HepG2 (cell line): ENCODE measurements around the gene CEP135. TPM values are rescaled to one million over a fixed set of nuclear protein-coding genes. Genes with fewer than 3 reads are reported as not detected.
A peak's percentile ranks its signal among the peaks of the same experiment; 100 is the strongest.

Experiments
- ADNP ChIP-seq: sonication (generic); formaldehyde crosslinking; IDR thresholded peaks from 2 replicates; pipeline ENCODE4 v1.4.0; 2020; ENCODE audit warnings: missing genetic modification reagents
- KDM1A ChIP-seq: IDR thresholded peaks from 2 replicates; pipeline ENCODE4 v1.6.1; 2016; ENCODE audit warnings: missing compliant biosample characterization
- KLF15 ChIP-seq: sonication (generic); formaldehyde crosslinking; IDR thresholded peaks from 2 replicates; pipeline ENCODE4 v1.8.1; 2023; ENCODE audit warnings: borderline replicate concordance, mild to moderate bottlenecking, inconsistent platforms, missing genetic modification reagents, mixed read lengths
- MAFF ChIP-seq: IDR thresholded peaks from 2 replicates; pipeline ENCODE4 v1.6.1; 2011; ENCODE audit warnings: low read depth, low read length, improper control_type of control experiment
- PHF8 ChIP-seq: sonication (generic); formaldehyde crosslinking; IDR thresholded peaks from 2 replicates; pipeline ENCODE4 v1.5.0; 2020; ENCODE audit warnings: missing genetic modification reagents
- PTBP1 ChIP-seq: fragments of 200-400 bp; formaldehyde crosslinking; IDR thresholded peaks from 2 replicates; pipeline ENCODE4 v1.6.1; 2018; ENCODE audit warnings: low read length, low read depth; ENCODE audit not compliant: poor library complexity, severe bottlenecking
- RBM39 ChIP-seq: fragments of 200-400 bp; formaldehyde crosslinking; IDR thresholded peaks from one replicate; pipeline ENCODE4 v1.6.1; 2018; ENCODE audit warnings: antibody characterized with exemption, mild to moderate bottlenecking, low read depth, low read length; ENCODE audit not compliant: poor library complexity, severe bottlenecking
- TAF1 ChIP-seq: sonication (generic); formaldehyde crosslinking; IDR thresholded peaks from 2 replicates; pipeline ENCODE4 v1.4.0; 2020; ENCODE audit warnings: missing genetic modification reagents
- TBX2 ChIP-seq: sonication (generic); formaldehyde crosslinking; IDR thresholded peaks from 2 replicates; pipeline ENCODE4 v1.5.0; 2020; ENCODE audit warnings: missing genetic modification reagents, mild to moderate bottlenecking, borderline replicate concordance
- THAP11 ChIP-seq: IDR thresholded peaks from 2 replicates; pipeline ENCODE4 v1.6.1; 2016; ENCODE audit warnings: missing biosample characterization, missing genetic modification reagents
- ZEB1 ChIP-seq: IDR thresholded peaks from 2 replicates; pipeline ENCODE4 v1.6.1; 2012; ENCODE audit warnings: mild to moderate bottlenecking, low read depth, inconsistent platforms; ENCODE audit not compliant: insufficient replicate concordance
- ZNF234 ChIP-seq: sonication (generic); formaldehyde crosslinking; conservative IDR thresholded peaks from 2 replicates; pipeline ENCODE4 v1.5.1; 2020; ENCODE audit warnings: mild to moderate bottlenecking, missing genetic modification reagents
- ZNF263 ChIP-seq: sonication (generic); formaldehyde crosslinking; IDR thresholded peaks from 2 replicates; pipeline ENCODE4 v1.4.0; 2020; ENCODE audit warnings: missing genetic modification reagents
- ZNF432 ChIP-seq: sonication (generic); formaldehyde crosslinking; IDR thresholded peaks from 2 replicates; pipeline ENCODE4 v1.5.0; 2020; ENCODE audit warnings: missing genetic modification reagents, mild to moderate bottlenecking, borderline replicate concordance
- ZNF546 ChIP-seq: sonication (generic); formaldehyde crosslinking; conservative IDR thresholded peaks from 2 replicates; pipeline ENCODE4 v1.8.1; 2023; ENCODE audit warnings: mild to moderate bottlenecking, missing genetic modification reagents
- ZNF547 ChIP-seq: sonication (generic); formaldehyde crosslinking; IDR thresholded peaks from 2 replicates; pipeline ENCODE4 v1.5.1; 2020; ENCODE audit warnings: mild to moderate bottlenecking, missing genetic modification reagents
- ZNF562 ChIP-seq: sonication (generic); formaldehyde crosslinking; IDR thresholded peaks from 2 replicates; pipeline ENCODE4 v1.8.0; 2022; ENCODE audit warnings: missing genetic modification reagents, borderline replicate concordance
- ZNF570 ChIP-seq: sonication (generic); formaldehyde crosslinking; IDR thresholded peaks from 2 replicates; pipeline ENCODE4 v1.4.0; 2020; ENCODE audit warnings: mild to moderate bottlenecking, missing genetic modification reagents, borderline replicate concordance
- ZNF709 ChIP-seq: sonication (generic); formaldehyde crosslinking; IDR thresholded peaks from 2 replicates; pipeline ENCODE4 v1.5.0; 2020; ENCODE audit warnings: mild to moderate bottlenecking, missing genetic modification reagents
- ZNF777 ChIP-seq: sonication (generic); formaldehyde crosslinking; IDR thresholded peaks from 2 replicates; pipeline ENCODE4 v1.4.0; 2020; ENCODE audit warnings: missing genetic modification reagents
- ZSCAN20 ChIP-seq: sonication (generic); formaldehyde crosslinking; IDR thresholded peaks from 2 replicates; pipeline ENCODE4 v1.4.0; 2020; ENCODE audit warnings: missing genetic modification reagents, mild to moderate bottlenecking, borderline replicate concordance
- polyA plus RNA-seq, 8 experiments: library from polyadenylated mRNA; depleted of rRNA in 3 of 8; stranded (reverse) in 7 of 8; unstranded in 1 of 8; fragments of >200 nt; fragmentation: Illumina TruSeq in 4 of 8; extraction: Trizol in 4 of 8; gene quantifications; 2 replicates each; pipeline versions ENCODE4 v1.2.1 to v1.2.3, GENCODE V29; 2011 to 2016; ENCODE audit warnings: low read depth in 4 of 8, missing spikeins in 1 of 8, mixed read lengths in 1 of 8; ENCODE audit not compliant: insufficient read depth in 1 of 8
- total RNA-seq, 5 experiments: library from RNA; depleted of rRNA; stranded (reverse); fragments of >200 nt; fragmentation: Illumina TruSeq; extraction: Trizol; gene quantifications; 2 replicates each; pipeline ENCODE4 v1.2.3, GENCODE V29; 2016; ENCODE audit warnings: low read depth in 1 of 5
- TF ChIP-seq, protein P1 (sequence below): sonication (generic); formaldehyde crosslinking; IDR thresholded peaks from 2 replicates; pipeline ENCODE4 v1.4.0; 2020; ENCODE audit warnings: missing genetic modification reagents
- TF ChIP-seq, protein P2 (sequence below): sonication (generic); formaldehyde crosslinking; IDR thresholded peaks from 2 replicates; pipeline ENCODE4 v1.4.0; 2020; ENCODE audit warnings: mild to moderate bottlenecking, missing genetic modification reagents
- TF ChIP-seq, protein P3 (sequence below): IDR thresholded peaks from 2 replicates; pipeline ENCODE4 v1.6.1; 2012; ENCODE audit warnings: inconsistent platforms
- TF ChIP-seq, protein P4 (sequence below): sonication (generic); formaldehyde crosslinking; IDR thresholded peaks from 2 replicates; pipeline ENCODE4 v1.4.0; 2020; ENCODE audit warnings: missing genetic modification reagents
- TF ChIP-seq, protein P5 (sequence below): IDR thresholded peaks from 2 replicates; pipeline ENCODE4 v1.6.1; 2016; ENCODE audit warnings: missing compliant biosample characterization, missing genetic modification reagents, borderline replicate concordance

Gene CEP135
- total and polyA plus RNA-seq, 2 of the 13 experiments (the other 11 are each of a cell fraction or from before 2014, with no cell fraction given): 1.7 to 8.8 TPM

DNA sequence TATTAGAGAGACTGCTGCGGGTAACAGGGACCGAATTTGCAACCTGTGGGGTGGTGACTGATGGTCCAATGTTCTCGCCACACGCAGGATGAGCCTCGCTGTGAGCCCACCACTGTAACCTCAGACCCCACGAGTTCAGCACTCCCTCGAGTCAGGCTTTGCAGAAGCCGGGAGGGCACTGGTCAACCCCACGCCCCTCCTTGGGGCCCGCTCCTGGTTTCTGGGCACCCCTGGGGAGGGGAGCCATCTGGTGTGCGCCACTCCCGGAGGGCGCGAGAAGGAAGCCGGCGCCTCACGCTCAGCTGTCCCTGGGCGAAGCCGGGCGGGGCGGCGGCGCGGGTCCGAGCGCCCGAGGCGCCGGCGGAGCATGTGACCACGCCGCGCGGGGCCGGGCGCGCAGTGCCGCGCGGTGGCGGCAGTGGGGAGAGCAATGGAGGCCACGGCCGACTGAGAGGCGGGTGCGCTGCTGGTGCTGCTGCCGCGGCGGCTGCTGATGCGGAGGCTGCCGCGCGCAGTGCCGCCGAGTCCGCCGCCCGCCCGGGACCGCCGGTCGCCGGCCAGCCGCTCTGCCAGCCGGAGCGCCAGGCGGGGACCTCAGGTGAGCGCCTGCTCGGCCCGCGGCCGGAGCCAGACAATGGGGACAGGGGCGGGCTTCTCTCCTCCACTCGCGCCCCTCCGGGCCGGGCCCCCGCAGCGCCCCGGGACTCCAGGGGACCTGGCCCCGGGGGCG lies 100.1 kb downstream of the CEP135 start (continued):
- TF ChIP-seq, protein P1, sequence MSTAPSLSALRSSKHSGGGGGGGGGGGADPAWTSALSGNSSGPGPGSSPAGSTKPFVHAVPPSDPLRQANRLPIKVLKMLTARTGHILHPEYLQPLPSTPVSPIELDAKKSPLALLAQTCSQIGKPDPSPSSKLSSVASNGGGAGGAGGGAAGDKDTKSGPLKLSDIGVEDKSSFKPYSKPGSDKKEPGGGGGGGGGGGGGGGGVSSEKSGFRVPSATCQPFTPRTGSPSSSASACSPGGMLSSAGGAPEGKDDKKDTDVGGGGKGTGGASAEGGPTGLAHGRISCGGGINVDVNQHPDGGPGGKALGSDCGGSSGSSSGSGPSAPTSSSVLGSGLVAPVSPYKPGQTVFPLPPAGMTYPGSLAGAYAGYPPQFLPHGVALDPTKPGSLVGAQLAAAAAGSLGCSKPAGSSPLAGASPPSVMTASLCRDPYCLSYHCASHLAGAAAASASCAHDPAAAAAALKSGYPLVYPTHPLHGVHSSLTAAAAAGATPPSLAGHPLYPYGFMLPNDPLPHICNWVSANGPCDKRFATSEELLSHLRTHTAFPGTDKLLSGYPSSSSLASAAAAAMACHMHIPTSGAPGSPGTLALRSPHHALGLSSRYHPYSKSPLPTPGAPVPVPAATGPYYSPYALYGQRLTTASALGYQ (CRISPR knock-in tag): no peak
- TF ChIP-seq ZNF709 (CRISPR knock-in tag) (no peak), THAP11 (CRISPR knock-in tag) (no peak), ZNF263 (CRISPR knock-in tag) (0 out of 2 replicates have a peak, but pooled peaks have one; percentile 17), ZNF546 (CRISPR knock-in tag) (no peak), ZEB1 (no peak), ZNF562 (no peak), KDM1A (CRISPR knock-in tag) (no peak), KLF15 (CRISPR knock-in tag) (no peak), ZNF547 (no peak), ADNP (CRISPR knock-in tag) (no peak), TAF1 (0 out of 2 replicates have a peak, but pooled peaks have one; percentile 0), MAFF (no peak), RBM39 (peak; percentile 47), PHF8 (CRISPR knock-in tag) (no peak), ZNF777 (no peak), ZNF432 (CRISPR knock-in tag) (no peak), ZSCAN20 (CRISPR knock-in tag) (no peak), TBX2 (CRISPR knock-in tag) (no peak), ZNF570 (CRISPR knock-in tag) (no peak), PTBP1 (no peak), ZNF234 (CRISPR knock-in tag) (no peak)
- TF ChIP-seq, protein P2, sequence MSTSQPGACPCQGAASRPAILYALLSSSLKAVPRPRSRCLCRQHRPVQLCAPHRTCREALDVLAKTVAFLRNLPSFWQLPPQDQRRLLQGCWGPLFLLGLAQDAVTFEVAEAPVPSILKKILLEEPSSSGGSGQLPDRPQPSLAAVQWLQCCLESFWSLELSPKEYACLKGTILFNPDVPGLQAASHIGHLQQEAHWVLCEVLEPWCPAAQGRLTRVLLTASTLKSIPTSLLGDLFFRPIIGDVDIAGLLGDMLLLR (CRISPR knock-in tag): no peak
- TF ChIP-seq, protein P3, sequence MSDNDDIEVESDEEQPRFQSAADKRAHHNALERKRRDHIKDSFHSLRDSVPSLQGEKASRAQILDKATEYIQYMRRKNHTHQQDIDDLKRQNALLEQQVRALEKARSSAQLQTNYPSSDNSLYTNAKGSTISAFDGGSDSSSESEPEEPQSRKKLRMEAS: peak; percentile 63; the same call in 1 of the 2 replicates
- TF ChIP-seq, protein P4, sequence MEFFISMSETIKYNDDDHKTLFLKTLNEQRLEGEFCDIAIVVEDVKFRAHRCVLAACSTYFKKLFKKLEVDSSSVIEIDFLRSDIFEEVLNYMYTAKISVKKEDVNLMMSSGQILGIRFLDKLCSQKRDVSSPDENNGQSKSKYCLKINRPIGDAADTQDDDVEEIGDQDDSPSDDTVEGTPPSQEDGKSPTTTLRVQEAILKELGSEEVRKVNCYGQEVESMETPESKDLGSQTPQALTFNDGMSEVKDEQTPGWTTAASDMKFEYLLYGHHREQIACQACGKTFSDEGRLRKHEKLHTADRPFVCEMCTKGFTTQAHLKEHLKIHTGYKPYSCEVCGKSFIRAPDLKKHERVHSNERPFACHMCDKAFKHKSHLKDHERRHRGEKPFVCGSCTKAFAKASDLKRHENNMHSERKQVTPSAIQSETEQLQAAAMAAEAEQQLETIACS (CRISPR knock-in tag): peak; percentile 53; the same call in 1 of the 2 replicates
- TF ChIP-seq, protein P5, sequence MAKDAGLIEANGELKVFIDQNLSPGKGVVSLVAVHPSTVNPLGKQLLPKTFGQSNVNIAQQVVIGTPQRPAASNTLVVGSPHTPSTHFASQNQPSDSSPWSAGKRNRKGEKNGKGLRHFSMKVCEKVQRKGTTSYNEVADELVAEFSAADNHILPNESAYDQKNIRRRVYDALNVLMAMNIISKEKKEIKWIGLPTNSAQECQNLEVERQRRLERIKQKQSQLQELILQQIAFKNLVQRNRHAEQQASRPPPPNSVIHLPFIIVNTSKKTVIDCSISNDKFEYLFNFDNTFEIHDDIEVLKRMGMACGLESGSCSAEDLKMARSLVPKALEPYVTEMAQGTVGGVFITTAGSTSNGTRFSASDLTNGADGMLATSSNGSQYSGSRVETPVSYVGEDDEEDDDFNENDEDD (CRISPR knock-in tag): no peak
